Right lobe of liver (tissue), 4 donors: ENCODE results near the gene ELF1.

Experiments
- CTCF ChIP-seq, 4 donors: fragments of 200-600 bp in 3 of 4; fragments of 450-650 bp in 1 of 4; IDR thresholded peaks; one replicate each; pipeline versions ENCODE4 v1.5.1 to v1.8.0; 2016 to 2022; ENCODE audit warnings: antibody characterized with exemption in 4 of 4, mild to moderate bottlenecking in 2 of 4
- POLR2A ChIP-seq: fragments of 450-650 bp; IDR thresholded peaks from one replicate; pipeline ENCODE4 v1.6.1; 2017; ENCODE audit warnings: antibody characterized with exemption, mild to moderate bottlenecking
- donor health status: DM: no; HTN: no; CAD: no.
- donor health status: DM: no; HTN: no; CAD: no.
- donor health status: DM: no; HTN: yes; CAD: no.

- TF ChIP-seq CTCF (IDR thresholded peaks at IDR 0.05) (no peak), POLR2A (no peak)
Observed at GRCh38 chr13:41006978-41007743, 12.0 kb downstream of the ELF1 start.
